Breast epithelium (tissue), 4 donors: ENCODE measurements around the gene SLC43A1. TPM values are rescaled to one million over a fixed set of nuclear protein-coding genes. Genes with fewer than 3 reads are reported as not detected.

Experiments
- DNase-seq, 2 donors: peaks; one replicate each; pipeline ENCODE4 v3.0.0-alpha.2; 2019; ENCODE audit warnings: low spot score in 2 of 2
- H3K27ac ChIP-seq, 2 donors: fragments of 200-600 bp; sonication (generic) in 1 of 2; one replicate each; pipeline ENCODE4 v1.5.1; 2016 to 2019; ENCODE audit warnings: mild to moderate bottlenecking in 1 of 2
- H3K27me3 ChIP-seq, 2 donors: fragments of 200-600 bp; sonication (generic) in 1 of 2; one replicate each; pipeline versions ENCODE4 v1.5.1 to v1.6.0; 2017 to 2019; ENCODE audit warnings: control low read depth in 1 of 2, mild to moderate bottlenecking in 1 of 2
- H3K36me3 ChIP-seq: fragments of 200-600 bp; one replicate; pipeline ENCODE4 v1.5.1; 2019
- H3K4me1 ChIP-seq, 2 donors: fragments of 200-600 bp; sonication (generic); one replicate each; pipeline ENCODE4 v1.5.1; 2016 to 2019; ENCODE audit warnings: control low read depth in 1 of 2
- H3K4me3 ChIP-seq, 3 donors: fragments of 200-600 bp; sonication (generic); 1 replicate in 2 of 3; 2 replicates in 1 of 3; pipeline ENCODE4 v1.5.1; 2016 to 2019; ENCODE audit warnings: mild to moderate bottlenecking in 3 of 3, moderate library complexity in 2 of 3
- H3K9me3 ChIP-seq, 2 donors: fragments of 200-600 bp; sonication (generic) in 1 of 2; one replicate each; pipeline ENCODE4 v1.5.1; 2016 to 2019; ENCODE audit warnings: control low read depth in 1 of 2
- POLR2A ChIP-seq: fragments of 450-650 bp; IDR thresholded peaks from one replicate; pipeline ENCODE4 v1.6.1; 2016; ENCODE audit warnings: antibody characterized with exemption, mild to moderate bottlenecking, moderate library complexity
- POLR2AphosphoS5 ChIP-seq, 3 donors: sonication (generic); formaldehyde crosslinking; IDR thresholded peaks; one replicate each; pipeline ENCODE4 v1.6.1; 2017; ENCODE audit warnings: antibody characterized with exemption in 3 of 3
- intact Hi-C: fragments of 100-400 bp; cut with DNase I; formaldehyde crosslinking; loops from one replicate; pipeline ENCODE4 v1.15.1; 2023; ENCODE audit warnings: low total_unique reads
- total RNA-seq, 3 donors: library from RNA; depleted of rRNA; stranded (reverse); fragments of >200 nt; gene quantifications; one replicate each; pipeline ENCODE4 v1.1.0, GENCODE V29; 2016
- TF ChIP-seq, protein P1 (sequence below), 3 donors: fragments of 450-650 bp; IDR thresholded peaks; one replicate each; pipeline ENCODE4 v1.5.1; 2016 to 2017; ENCODE audit warnings: antibody characterized with exemption in 3 of 3, mild to moderate bottlenecking in 3 of 3, moderate library complexity in 3 of 3

SLC43A1 gene
- total RNA-seq: 10 to 100 TPM; 12.0 to 23.4 (median 13.4) TPM

- no peak for DNase-seq
- intact Hi-C loops: no loop called here
- H3K36me3 ChIP-seq: no peaks in the 10 kb centered on the region
- no peaks in the 10 kb centered on the region for H3K9me3 ChIP-seq
- peaks cover 3 to 8% of the 10 kb centered on the region in 2 donors for H3K4me1 ChIP-seq
- H3K27me3 ChIP-seq: no peaks in the 10 kb centered on the region
- H3K4me3 ChIP-seq: peak within 1 kb of the TSS; percentile 86 to 92 (median 90)
- TF ChIP-seq POLR2AphosphoS5 (IDR thresholded peaks at IDR 0.05) (no peak), POLR2A (no peak)
- TF ChIP-seq, protein P1, sequence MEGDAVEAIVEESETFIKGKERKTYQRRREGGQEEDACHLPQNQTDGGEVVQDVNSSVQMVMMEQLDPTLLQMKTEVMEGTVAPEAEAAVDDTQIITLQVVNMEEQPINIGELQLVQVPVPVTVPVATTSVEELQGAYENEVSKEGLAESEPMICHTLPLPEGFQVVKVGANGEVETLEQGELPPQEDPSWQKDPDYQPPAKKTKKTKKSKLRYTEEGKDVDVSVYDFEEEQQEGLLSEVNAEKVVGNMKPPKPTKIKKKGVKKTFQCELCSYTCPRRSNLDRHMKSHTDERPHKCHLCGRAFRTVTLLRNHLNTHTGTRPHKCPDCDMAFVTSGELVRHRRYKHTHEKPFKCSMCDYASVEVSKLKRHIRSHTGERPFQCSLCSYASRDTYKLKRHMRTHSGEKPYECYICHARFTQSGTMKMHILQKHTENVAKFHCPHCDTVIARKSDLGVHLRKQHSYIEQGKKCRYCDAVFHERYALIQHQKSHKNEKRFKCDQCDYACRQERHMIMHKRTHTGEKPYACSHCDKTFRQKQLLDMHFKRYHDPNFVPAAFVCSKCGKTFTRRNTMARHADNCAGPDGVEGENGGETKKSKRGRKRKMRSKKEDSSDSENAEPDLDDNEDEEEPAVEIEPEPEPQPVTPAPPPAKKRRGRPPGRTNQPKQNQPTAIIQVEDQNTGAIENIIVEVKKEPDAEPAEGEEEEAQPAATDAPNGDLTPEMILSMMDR (IDR thresholded peaks at IDR 0.05): no peak
- H3K27ac ChIP-seq: peak within 1 kb of the TSS; percentile 33 to 66
Observed at GRCh38 chr11:57515332-57516060, at the start of gene SLC43A1. Gene SLC43A1, minus strand, starts transcription at chr11:57515702. Its CDS starts 1,591 bp downstream, at chr11:57514111.

DNA sequence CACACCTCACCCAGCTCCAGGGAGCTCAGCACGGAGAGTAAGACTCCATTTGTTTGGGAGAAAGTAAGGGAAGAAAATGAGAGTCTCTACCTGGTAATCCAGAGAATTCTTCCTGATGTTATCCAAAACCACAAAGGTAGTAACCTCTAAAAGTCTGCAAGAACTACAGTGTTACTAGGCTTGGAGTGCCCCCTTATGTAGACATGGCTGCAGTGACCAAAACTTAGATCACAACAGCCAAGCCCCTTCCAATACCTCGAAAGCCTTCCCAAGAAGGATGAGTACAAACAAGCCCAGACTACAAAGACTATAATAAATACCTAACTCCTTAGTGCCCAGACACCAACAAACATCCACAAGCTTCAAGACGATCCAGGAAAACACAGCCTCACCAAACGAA, 47.1 kb upstream of the SLC43A1 start:
- Histone ChIP-seq H3K27ac (peak overlapping the region; percentile 59 to 85), H3K9me3 (no peaks in the 10 kb centered on the region), H3K4me1 (no peaks in the 10 kb centered on the region), H3K36me3 (no peaks in the 10 kb centered on the region), H3K4me3 (no peak overlapping the region), H3K27me3 (no peaks in the 10 kb centered on the region)
- TF ChIP-seq, protein P1 (IDR thresholded peaks at IDR 0.05): no peak
- no peak for TF ChIP-seq POLR2AphosphoS5 (IDR thresholded peaks at IDR 0.05)
- TF ChIP-seq POLR2A: no peak
- DNase-seq: no peak
- intact Hi-C loops: no loop called here

GRCh38 chr11:57560146-57560545, 44.6 kb upstream of the SLC43A1 start:
- TF ChIP-seq, protein P1 (IDR thresholded peaks at IDR 0.05): no peak
- TF ChIP-seq POLR2AphosphoS5 (IDR thresholded peaks at IDR 0.05): no peak
- TF ChIP-seq POLR2A: no peak
- Histone ChIP-seq H3K4me1 (no peaks in the 10 kb centered on the region), H3K27ac (peak overlapping the region in 1 of 2 donors; percentile 25), H3K9me3 (no peaks in the 10 kb centered on the region), H3K4me3 (no peak overlapping the region), H3K27me3 (no peaks in the 10 kb centered on the region), H3K36me3 (no peaks in the 10 kb centered on the region)
- peak; percentile 55 to 76 for DNase-seq
- intact Hi-C loops: no loop called here

DNA sequence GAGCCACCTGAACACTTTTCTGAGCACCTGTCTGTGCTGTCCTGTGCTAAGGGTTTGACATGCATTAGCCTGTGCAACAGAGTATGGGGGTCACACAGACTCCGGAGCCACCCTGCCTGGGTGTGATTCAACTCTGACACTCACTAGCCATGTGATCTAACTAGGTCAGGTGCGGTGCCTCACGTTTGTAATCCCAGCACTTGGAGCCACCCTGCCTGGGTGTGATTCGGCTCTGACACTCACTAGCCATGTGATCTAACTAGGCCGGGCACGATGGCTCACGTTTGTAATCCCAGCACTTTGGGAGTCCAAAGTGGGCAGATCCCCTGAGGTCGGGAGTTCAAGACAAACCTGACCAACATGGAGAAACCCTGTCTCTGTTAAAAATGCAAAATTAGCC, 40.5 kb upstream of the SLC43A1 start:
- intact Hi-C loops: no loop called here

DNA sequence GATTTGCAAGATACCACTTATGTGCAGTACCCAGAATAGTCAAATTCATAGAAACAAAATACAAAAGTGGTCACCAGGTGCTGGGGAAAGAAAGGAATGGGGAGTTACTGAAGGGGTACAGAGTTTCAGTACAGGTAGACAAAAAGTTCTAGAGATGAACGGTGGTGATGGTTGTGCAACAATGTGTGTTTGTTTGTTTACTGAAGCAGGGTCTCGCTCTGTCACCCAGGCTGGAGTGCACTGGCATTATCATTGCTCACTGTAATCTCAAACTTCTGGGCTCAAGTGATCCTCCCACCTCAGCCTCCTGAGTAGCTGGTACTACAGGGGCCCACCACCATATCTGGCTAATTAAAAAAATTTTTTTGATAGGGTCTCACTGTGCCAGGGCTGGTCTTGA, 39.9 kb upstream of the SLC43A1 start:
- H3K4me3 ChIP-seq: no peak overlapping the region
- H3K36me3 ChIP-seq: peaks cover 7% of the 10 kb centered on the region
- H3K27ac ChIP-seq: no peak overlapping the region
- H3K27me3 ChIP-seq: no peaks in the 10 kb centered on the region
- TF ChIP-seq POLR2AphosphoS5 (IDR thresholded peaks at IDR 0.05): no peak
- TF ChIP-seq, protein P1 (IDR thresholded peaks at IDR 0.05): no peak
- no peak for TF ChIP-seq POLR2A
- no peak for DNase-seq
- intact Hi-C loops: no loop called here
- no peaks in the 10 kb centered on the region for H3K9me3 ChIP-seq
- H3K4me1 ChIP-seq: no peaks in the 10 kb centered on the region

More for the DNA sequence above, 40.5 kb upstream of the SLC43A1 start:
- no peak overlapping the region for H3K27ac ChIP-seq
- H3K4me3 ChIP-seq: no peak overlapping the region
- no peaks in the 10 kb centered on the region for H3K27me3 ChIP-seq
- no peak for DNase-seq
- TF ChIP-seq, protein P1 (IDR thresholded peaks at IDR 0.05): no peak
- no peak for TF ChIP-seq POLR2AphosphoS5 (IDR thresholded peaks at IDR 0.05)
- peaks cover 7% of the 10 kb centered on the region for H3K36me3 ChIP-seq
- no peaks in the 10 kb centered on the region for H3K4me1 ChIP-seq
- no peaks in the 10 kb centered on the region for H3K9me3 ChIP-seq
